Neural crest cell (in vitro differentiated cells): ENCODE data around the gene COL18A1. TPM values are rescaled to one million over a fixed set of nuclear protein-coding genes. Genes with fewer than 3 reads are reported as not detected.

ENCODE experiments used
- DNase-seq: peaks from one replicate; pipeline ENCODE4 v3.0.0; 2021; ENCODE audit warnings: low read depth, mixed read lengths, low spot score
- H3K27ac Mint-ChIP-seq: one replicate; pipeline ENCODE4 v1.8.0; 2021; ENCODE audit warnings: mild to moderate bottlenecking, mixed read lengths; ENCODE audit not compliant: unreplicated experiment
- H3K27me3 Mint-ChIP-seq: 2 replicates; pipeline ENCODE4 v1.8.0; 2021; ENCODE audit warnings: low read depth, mild to moderate bottlenecking, mixed read lengths
- H3K36me3 Mint-ChIP-seq: 2 replicates; pipeline ENCODE4 v1.8.0; 2021; ENCODE audit warnings: low read depth, mild to moderate bottlenecking, mixed read lengths
- H3K4me1 Mint-ChIP-seq: 2 replicates; pipeline ENCODE4 v1.8.0; 2021; ENCODE audit warnings: mixed read lengths
- H3K4me3 Mint-ChIP-seq: one replicate; pipeline ENCODE4 v1.8.0; 2021; ENCODE audit warnings: mild to moderate bottlenecking, mixed read lengths
- H3K9me3 Mint-ChIP-seq: 2 replicates; pipeline ENCODE4 v1.8.0; 2021; ENCODE audit warnings: mixed read lengths
- total RNA-seq: library from RNA; stranded (reverse); gene quantifications from 2 replicates; pipeline ENCODE4 v1.2.1, GENCODE V29; 2021
- TF ChIP-seq, protein P1 (sequence below): fragments of 200-600 bp; sonication (generic); conservative IDR thresholded peaks from 2 replicates; pipeline ENCODE4 v1.5.0; 2021; ENCODE audit warnings: antibody characterized with exemption, mild to moderate bottlenecking

COL18A1 gene
- total RNA-seq, 1 donor from 2014 or later = 19.2 TPM

DNA sequence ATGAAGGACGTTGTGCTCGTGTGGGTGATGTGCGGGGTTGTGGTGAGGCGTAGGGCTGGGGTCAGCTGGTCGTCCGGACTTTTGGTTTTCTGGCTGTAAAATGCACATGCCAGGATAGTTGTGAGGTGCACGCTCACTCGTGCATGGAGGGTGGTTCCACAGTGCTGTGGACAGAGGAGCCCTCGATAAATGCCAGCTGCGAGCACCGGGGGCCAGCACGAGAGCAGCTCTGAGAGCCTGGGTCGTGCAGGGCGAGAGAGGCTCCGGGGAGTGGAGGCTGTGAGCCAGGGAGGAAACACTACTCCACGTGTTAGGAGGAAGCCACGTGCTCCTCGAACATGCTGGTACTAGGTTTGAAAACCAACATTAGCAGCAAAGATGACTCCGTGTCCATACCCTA, 39.4 kb downstream of the COL18A1 start:
- no peaks in the 10 kb centered on the region for H3K36me3 Mint-ChIP-seq
- peaks cover 4% of the 10 kb centered on the region for H3K27me3 Mint-ChIP-seq
- H3K4me1 Mint-ChIP-seq = peaks cover 3% of the 10 kb centered on the region
- no peak for DNase-seq
- no peak overlapping the region for H3K27ac Mint-ChIP-seq
- TF ChIP-seq, protein P1, sequence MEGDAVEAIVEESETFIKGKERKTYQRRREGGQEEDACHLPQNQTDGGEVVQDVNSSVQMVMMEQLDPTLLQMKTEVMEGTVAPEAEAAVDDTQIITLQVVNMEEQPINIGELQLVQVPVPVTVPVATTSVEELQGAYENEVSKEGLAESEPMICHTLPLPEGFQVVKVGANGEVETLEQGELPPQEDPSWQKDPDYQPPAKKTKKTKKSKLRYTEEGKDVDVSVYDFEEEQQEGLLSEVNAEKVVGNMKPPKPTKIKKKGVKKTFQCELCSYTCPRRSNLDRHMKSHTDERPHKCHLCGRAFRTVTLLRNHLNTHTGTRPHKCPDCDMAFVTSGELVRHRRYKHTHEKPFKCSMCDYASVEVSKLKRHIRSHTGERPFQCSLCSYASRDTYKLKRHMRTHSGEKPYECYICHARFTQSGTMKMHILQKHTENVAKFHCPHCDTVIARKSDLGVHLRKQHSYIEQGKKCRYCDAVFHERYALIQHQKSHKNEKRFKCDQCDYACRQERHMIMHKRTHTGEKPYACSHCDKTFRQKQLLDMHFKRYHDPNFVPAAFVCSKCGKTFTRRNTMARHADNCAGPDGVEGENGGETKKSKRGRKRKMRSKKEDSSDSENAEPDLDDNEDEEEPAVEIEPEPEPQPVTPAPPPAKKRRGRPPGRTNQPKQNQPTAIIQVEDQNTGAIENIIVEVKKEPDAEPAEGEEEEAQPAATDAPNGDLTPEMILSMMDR = no peak
- no peak overlapping the region for H3K4me3 Mint-ChIP-seq
- peaks cover 8% of the 10 kb centered on the region for H3K9me3 Mint-ChIP-seq

DNA sequence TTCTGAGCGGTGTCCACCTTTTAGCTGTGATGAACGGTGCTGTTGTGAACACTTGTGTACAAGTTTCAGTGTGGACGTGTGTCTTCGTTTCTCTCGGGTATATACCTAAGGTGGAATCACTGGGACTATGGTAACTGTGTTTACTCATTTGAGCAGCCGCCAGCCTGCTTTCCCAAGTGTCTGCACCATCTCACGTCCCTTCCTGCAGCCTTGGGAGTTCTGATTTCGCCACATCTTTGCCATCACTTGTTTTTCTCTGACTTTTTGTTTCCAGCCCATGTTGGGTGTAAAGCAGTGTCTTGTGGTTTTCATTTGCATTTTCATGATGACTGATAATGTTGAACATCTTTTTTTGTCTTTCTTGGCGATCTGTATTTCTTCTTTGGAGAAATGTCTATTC, 40.4 kb downstream of the COL18A1 start:
- H3K27me3 Mint-ChIP-seq = peaks cover 2% of the 10 kb centered on the region
- H3K9me3 Mint-ChIP-seq = peaks cover 8% of the 10 kb centered on the region
- no peak overlapping the region for H3K27ac Mint-ChIP-seq
- no peak overlapping the region for H3K4me3 Mint-ChIP-seq
- TF ChIP-seq, protein P1 = no peak
- DNase-seq = no peak
- no peaks in the 10 kb centered on the region for H3K36me3 Mint-ChIP-seq
- H3K4me1 Mint-ChIP-seq = no peaks in the 10 kb centered on the region

GRCh38 chr21:45447821-45448220, 42.9 kb downstream of the COL18A1 start:
- H3K4me3 Mint-ChIP-seq = no peak overlapping the region
- H3K4me1 Mint-ChIP-seq = no peaks in the 10 kb centered on the region
- H3K36me3 Mint-ChIP-seq = no peaks in the 10 kb centered on the region
- H3K27me3 Mint-ChIP-seq = no peaks in the 10 kb centered on the region
- H3K9me3 Mint-ChIP-seq = peaks cover 9% of the 10 kb centered on the region
- no peak for DNase-seq
- TF ChIP-seq, protein P1 = no peak
- no peak overlapping the region for H3K27ac Mint-ChIP-seq

- TF ChIP-seq, protein P1 = no peak
- H3K9me3 Mint-ChIP-seq = peaks cover 12% of the 10 kb centered on the region
- no peak for DNase-seq
- H3K36me3 Mint-ChIP-seq = no peaks in the 10 kb centered on the region
- H3K4me3 Mint-ChIP-seq = no peak overlapping the region
- H3K27me3 Mint-ChIP-seq = no peaks in the 10 kb centered on the region
- H3K27ac Mint-ChIP-seq = no peak overlapping the region
- H3K4me1 Mint-ChIP-seq = peaks cover 3% of the 10 kb centered on the region
Measured at GRCh38 chr21:45448283-45448809, 43.4 kb downstream of the COL18A1 start.

DNA sequence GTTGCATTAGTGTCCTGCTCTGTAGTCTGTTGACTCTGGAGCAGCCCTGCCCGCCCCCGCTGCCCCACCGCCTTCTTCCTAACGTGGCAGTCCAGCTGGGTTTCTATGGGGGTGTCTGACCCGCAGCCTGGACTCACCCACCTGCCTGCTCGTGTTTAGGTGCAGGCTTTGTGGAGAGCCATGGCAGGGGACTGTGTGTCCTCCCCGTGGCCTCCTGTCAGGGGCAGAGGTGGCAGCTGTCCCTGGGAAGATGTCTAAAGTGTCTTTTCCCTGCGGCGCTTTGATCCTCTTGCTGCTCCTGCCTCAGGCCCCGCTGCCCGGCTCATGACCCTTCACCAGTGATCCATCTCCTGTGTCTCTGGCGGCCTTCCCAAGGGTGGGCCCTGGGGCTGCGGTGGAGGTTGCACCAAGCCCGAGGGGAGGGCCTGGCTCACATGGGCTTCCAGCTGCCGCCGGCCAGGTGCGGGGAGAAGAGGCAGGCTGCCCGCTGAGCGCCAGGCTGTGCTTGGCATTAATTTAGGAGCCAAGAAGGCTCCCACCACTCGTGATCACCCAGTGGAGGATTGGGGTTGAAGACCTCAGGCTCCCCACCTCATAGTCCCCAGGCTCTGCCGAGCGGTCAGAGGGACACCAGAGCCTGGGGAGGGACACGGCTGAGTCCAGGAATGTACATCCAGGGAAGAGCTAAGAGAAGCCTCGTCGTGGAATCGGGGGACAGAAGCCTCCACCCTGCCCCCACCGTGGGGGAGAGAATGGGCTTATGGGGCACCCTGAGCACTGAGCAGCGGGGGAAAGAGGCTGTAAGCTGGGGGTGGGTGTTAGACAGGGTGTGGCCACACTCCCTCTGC, 44.1 kb downstream of the COL18A1 start:
- Mint-ChIP-seq H3K9me3 (peaks cover 12% of the 10 kb centered on the region), H3K4me3 (no peak overlapping the region), H3K27ac (no peak overlapping the region), H3K27me3 (no peaks in the 10 kb centered on the region), H3K36me3 (no peaks in the 10 kb centered on the region), H3K4me1 (peaks cover 3% of the 10 kb centered on the region)
- TF ChIP-seq, protein P1 = no peak
- DNase-seq = no peak
